Fibroblast of pulmonary artery (primary cell): ENCODE measurements around the gene SLC43A1.

Experiments used
- DNase-seq: peaks from one replicate; pipeline ENCODE4 v3.0.0-alpha.2; 2010; ENCODE audit warnings: low read depth
- H3K4me3 ChIP-seq: replicated peaks from 2 replicates; pipeline ENCODE4 v1.5.1; 2011; ENCODE audit warnings: low read depth, mild to moderate bottlenecking, control low read depth, low read length, moderate library complexity
- TF ChIP-seq, protein P1 (sequence below): IDR thresholded peaks from 2 replicates; pipeline ENCODE4 v1.5.1; 2011; ENCODE audit warnings: mild to moderate bottlenecking, control low read depth, low read length, inconsistent platforms; ENCODE audit errors: missing control alignments

SLC43A1 gene

DNA sequence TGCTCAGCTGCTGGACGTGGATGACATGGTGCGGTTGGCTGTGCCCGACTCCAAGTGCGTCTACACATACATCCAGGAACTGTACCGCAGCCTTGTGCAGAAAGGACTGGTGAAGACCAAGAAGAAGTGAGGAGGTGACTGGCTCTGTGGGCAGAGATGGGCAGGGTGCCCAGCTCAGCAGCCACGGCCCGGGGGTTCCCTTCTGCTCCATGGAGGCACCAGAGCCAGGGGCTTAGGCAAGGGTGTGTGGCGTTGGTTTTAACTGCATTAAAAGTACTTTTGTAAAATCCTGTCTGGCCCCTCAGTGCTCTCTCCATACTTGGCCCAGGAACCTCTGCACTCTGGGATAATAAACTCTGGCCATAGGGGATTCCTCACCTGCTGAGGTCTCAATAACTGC lies 34.5 kb upstream of the SLC43A1 start:
- TF ChIP-seq, protein P1, sequence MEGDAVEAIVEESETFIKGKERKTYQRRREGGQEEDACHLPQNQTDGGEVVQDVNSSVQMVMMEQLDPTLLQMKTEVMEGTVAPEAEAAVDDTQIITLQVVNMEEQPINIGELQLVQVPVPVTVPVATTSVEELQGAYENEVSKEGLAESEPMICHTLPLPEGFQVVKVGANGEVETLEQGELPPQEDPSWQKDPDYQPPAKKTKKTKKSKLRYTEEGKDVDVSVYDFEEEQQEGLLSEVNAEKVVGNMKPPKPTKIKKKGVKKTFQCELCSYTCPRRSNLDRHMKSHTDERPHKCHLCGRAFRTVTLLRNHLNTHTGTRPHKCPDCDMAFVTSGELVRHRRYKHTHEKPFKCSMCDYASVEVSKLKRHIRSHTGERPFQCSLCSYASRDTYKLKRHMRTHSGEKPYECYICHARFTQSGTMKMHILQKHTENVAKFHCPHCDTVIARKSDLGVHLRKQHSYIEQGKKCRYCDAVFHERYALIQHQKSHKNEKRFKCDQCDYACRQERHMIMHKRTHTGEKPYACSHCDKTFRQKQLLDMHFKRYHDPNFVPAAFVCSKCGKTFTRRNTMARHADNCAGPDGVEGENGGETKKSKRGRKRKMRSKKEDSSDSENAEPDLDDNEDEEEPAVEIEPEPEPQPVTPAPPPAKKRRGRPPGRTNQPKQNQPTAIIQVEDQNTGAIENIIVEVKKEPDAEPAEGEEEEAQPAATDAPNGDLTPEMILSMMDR: no peak
- no peak overlapping the region for H3K4me3 ChIP-seq
- no peak for DNase-seq

DNA sequence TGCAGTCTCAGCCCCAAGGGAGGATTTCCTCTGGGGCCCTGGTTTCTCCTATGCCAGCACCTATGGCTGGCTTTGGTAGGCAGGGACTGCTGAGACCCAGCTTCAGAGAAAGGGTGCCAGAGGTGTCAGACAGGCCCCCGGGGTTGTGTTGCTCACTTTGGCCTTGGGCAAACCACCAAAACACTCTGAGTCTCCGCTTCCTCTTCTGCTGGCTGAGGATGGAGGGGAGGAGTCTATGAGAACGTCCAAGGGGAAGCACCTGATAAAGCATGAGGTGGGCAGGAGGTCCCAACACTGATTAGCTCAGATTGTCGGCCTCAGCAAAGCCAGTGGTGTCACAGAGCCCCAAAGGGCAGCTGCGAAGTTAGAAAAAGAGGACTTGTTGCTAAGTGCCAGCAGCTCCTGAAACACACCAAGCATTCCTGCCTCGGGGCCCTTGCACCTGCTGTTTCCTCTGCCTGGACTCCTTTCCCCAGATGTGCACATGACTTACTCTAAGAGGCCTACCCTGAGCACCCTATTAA lies 32.4 kb upstream of the SLC43A1 start:
- no peak for DNase-seq
- TF ChIP-seq, protein P1: no peak
- no peak overlapping the region for H3K4me3 ChIP-seq

DNA sequence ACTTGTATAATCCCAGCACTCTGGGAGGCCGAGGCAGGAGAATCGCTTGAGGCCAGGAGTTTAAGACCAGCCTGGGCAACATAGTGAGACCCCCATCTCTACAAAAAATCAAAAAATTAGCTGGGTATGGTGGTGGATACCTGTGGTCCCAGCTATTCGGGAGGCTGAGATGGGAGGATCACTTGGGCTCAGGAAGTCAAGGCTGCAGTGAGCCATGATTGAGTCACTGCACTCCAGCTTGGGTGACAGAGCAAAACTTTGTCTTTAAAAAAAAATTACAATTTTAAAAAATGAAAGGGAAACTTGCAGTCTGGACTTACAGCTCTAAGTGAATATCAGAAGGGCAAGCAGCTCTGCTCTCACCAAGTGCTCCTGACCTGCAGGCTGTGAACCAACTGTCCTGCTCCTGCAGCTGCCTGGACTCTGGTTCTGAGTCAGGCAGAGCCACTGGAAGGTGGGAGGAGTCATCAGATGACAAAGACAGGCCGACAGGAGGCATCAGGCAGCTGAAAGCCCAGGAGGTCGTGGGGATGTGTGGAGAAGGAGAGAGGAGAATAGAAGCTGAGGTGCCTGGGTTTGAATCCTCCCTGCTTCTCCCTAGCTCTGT lies 31.5 kb upstream of the SLC43A1 start:
- no peak overlapping the region for H3K4me3 ChIP-seq
- peak; percentile 41 for DNase-seq
- TF ChIP-seq, protein P1: peak; percentile 15

DNA sequence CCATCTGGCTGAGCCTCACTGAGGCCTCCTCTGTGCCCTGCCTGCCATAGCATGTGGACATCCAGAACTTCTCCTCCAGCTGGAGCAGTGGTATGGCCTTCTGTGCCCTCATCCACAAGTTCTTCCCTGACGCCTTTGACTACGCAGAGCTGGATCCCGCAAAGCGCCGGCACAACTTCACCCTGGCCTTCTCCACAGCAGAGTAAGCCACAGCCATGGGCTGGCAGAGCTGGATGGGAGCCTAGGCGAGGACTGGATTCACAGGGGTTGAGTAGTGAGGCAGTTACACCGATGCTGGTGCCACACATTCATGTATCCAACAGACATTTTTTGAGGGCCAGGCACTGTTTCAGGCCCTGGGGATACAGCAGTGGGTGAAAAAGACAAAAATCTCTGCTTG lies 30.9 kb upstream of the SLC43A1 start:
- H3K4me3 ChIP-seq: no peak overlapping the region
- TF ChIP-seq, protein P1: no peak
- no peak for DNase-seq

DNA sequence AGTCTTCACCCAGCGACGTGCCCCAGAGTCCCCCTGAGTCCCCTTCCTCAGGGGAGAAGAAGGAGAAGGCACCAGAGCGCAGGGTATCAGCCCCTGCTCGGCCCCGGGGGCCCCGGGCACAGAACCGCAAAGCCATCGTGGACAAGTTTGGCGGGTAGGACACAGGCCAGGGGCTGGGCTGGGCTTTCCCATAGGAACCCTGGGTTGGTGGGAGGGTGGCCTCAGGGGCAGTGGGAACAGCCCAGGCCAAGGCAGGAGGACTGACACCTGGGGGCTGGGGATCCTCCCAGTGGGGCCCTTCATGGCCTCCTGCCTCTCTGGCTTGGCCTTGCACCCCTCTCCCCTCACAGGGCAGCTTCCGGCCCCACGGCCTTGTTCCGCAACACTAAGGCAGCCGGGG lies 30.4 kb upstream of the SLC43A1 start:
- H3K4me3 ChIP-seq: no peak overlapping the region
- no peak for DNase-seq
- TF ChIP-seq, protein P1: no peak

DNA sequence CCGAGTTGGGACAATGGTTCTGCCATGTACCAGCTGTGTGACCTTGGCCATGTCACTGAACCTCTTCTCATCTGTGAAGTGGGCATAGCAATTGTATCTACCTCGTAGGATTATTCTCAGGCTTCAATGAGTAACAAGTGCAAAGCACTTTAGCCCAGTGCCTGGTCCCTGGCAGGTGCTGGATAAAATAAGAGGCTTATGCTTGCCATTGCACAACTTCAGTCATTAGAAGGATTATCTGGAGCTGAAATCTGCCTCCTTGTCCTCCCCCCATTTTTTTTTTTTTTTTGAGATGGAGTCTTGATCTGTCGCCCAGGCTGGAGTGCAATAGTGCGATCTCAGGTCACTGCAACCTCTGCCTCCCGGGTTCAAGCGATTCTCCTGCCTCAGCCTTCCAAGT lies 29.1 kb upstream of the SLC43A1 start:
- no peak overlapping the region for H3K4me3 ChIP-seq
- DNase-seq: no peak
- TF ChIP-seq, protein P1: no peak

DNA sequence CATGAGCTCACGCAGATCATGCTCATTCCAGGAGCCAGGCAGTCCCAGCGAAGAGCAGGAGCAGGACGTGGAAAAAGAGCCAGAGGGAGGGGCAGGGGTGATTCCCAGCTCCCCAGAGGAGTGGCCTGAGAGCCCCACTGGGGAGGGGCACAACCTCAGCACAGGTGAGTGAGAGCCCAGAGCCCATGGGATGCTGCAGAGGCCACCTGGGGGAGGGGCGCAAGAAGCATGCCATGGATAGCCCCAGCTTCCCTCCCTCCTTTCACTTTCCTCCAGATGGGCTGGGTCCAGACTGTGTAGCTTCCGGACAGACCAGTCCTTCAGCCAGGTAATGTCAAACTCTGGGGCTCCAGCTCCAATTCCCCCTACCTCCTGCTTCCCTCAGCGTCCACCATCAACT lies 28.1 kb upstream of the SLC43A1 start:
- no peak for DNase-seq
- no peak overlapping the region for H3K4me3 ChIP-seq
- TF ChIP-seq, protein P1: no peak
